Measurements from ENCODE around the gene ELAVL3.

ELAVL3 gene

DNA sequence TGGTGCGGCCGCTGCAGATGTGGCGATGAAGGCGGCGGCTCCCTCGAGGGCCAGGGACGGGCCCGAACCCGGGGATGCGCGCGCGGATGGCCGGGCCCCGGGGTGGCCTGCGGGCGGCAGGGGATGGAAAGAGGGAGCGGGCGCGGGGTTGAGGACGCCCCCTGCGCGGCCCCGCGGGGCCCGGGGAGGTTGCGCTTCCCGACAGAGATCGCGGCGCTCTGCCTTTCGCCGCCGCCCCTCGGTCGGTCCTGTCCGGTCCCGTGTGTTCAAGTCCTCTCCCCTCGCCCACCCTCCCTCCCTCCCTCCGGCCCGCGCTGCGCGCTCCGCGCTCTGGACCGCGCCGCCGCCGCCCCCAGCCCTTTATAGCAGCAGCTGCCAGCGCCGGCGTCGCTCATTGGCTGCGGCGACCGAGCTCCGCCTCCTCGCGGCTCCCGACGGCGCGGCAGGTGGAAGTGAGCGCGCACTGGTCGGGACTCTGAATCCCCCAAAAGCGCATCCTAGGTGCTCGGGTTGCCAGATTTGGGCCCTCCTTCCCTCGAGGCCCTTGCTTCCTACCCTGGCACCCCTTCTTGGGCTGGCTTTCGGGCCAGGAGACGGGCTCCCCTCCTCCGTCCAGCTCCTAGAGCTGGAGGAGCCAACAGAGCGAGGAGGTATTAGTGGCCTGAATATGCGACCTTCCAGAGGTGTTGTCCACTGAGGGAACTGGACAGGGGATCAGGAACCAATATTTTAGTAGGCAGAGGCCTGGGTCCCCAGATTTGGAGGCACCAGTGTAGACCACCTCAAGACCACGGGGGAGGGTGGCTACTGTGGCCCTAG, at the start of gene ELAVL3:
TSS of gene ELAVL3 (minus strand) at position 332 of the 819 bp plus-strand sequence. CDS start 438 bp downstream, outside the sequence.
- TF ChIP-seq CTCF (IDR thresholded peaks at IDR 0.05; ENCODE audit: extremely low read depth, missing control alignments) = no peak
- DNase-seq (ENCODE audit: low spot score) = peak; percentile 53

GRCh38 chr19:11530432-11530831, 49.6 kb upstream of the ELAVL3 start:
- no peak for TF ChIP-seq CTCF (IDR thresholded peaks at IDR 0.05; ENCODE audit: extremely low read depth, missing control alignments)
- no peak for DNase-seq (ENCODE audit: low spot score)

DNA sequence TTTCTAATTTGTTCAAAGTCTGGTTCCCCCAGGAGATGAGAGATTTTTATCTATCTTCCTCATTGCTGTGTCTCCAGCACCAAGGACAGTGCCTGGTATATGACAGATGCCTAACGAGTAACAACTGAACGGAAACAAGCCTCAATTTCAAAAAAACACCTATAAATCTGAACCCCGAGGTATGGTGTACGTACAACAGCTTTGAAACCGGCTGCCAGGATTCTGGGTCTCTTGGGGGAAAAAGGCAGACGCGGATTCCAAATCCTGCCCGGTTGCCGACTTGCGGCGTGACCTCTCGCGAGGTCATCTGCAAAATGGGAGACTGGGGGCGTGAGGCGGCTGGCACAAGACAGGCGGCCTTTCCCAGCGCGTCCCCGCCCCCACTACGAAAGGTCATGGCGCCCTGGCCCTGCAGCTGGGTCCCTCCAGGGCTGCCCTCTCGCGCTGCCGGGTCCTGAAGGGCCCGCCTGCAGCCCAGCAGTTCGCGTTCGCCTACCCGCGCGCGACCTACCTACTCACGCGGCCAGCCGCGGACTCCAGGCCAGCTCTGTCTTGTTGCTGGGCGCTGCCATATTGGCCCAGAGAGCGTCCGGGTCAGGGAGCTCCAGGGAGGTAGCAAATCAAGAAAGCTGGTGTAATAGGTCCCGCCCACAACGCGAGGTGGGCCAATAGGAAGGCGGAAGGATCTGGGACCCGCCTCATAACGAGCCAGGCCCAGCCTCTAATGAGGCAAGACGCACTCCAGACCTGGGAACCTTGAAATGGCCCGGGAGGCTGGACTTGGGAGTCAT, 47.9 kb upstream of the ELAVL3 start, which contains the start of gene ECSIT:
TSS of gene ECSIT (minus strand) at position 584 of the 791 bp plus-strand sequence. CDS start 9,964 bp downstream, outside the sequence.
- no peak for TF ChIP-seq CTCF (IDR thresholded peaks at IDR 0.05; ENCODE audit: extremely low read depth, missing control alignments)
- peak; percentile 97 for DNase-seq (ENCODE audit: low spot score)

GRCh38 chr19:11519138-11519537, 38.3 kb upstream of the ELAVL3 start:
- TF ChIP-seq CTCF (IDR thresholded peaks at IDR 0.05; ENCODE audit: extremely low read depth, missing control alignments) = no peak
- no peak for DNase-seq (ENCODE audit: low spot score)

- no peak for DNase-seq (ENCODE audit: low spot score)
- TF ChIP-seq CTCF (IDR thresholded peaks at IDR 0.05; ENCODE audit: extremely low read depth, missing control alignments) = no peak
Observed at GRCh38 chr19:11513946-11514345, 33.1 kb upstream of the ELAVL3 start.

- DNase-seq (ENCODE audit: low spot score) = no peak
- TF ChIP-seq CTCF (IDR thresholded peaks at IDR 0.05; ENCODE audit: extremely low read depth, missing control alignments) = no peak
Observed at GRCh38 chr19:11510444-11510843, 29.6 kb upstream of the ELAVL3 start.
